Esophagus (tissue), 2 donors: ENCODE results near the gene NRCAM. TPM values are rescaled to one million over a fixed set of nuclear protein-coding genes. Genes with fewer than 3 reads are reported as not detected.
"Not testable (repeated sequence)": the region's sequence is repeated elsewhere in the genome, so short reads cannot be mapped to it uniquely, and the experiment has no call there.

ENCODE experiments used
- H3K27ac ChIP-seq, 2 donors: one replicate each; pipeline ENCODE4 v1.5.1; 2013; ENCODE audit warnings: low read depth in 2 of 2, mild to moderate bottlenecking in 2 of 2, inconsistent platforms in 1 of 2, low read length in 1 of 2, moderate library complexity in 1 of 2
- H3K27me3 ChIP-seq, 2 donors: one replicate each; pipeline ENCODE4 v1.6.1; 2013; ENCODE audit warnings: low read length in 2 of 2, control low read depth in 1 of 2, mild to moderate bottlenecking in 1 of 2; ENCODE audit not compliant: insufficient read depth in 2 of 2, control insufficient read depth in 1 of 2
- H3K36me3 ChIP-seq, 2 donors: one replicate each; pipeline ENCODE4 v1.6.1; 2013; ENCODE audit warnings: low read length in 1 of 2; ENCODE audit not compliant: control insufficient read depth in 2 of 2, insufficient read depth in 2 of 2
- H3K4me1 ChIP-seq, 2 donors: one replicate each; pipeline ENCODE4 v1.6.1; 2013; ENCODE audit warnings: low read length in 1 of 2; ENCODE audit not compliant: control insufficient read depth in 2 of 2, insufficient read depth in 2 of 2
- H3K4me3 ChIP-seq, 2 donors: one replicate each; pipeline ENCODE4 v1.5.1; 2013; ENCODE audit warnings: low read length in 2 of 2, mild to moderate bottlenecking in 2 of 2, low read depth in 1 of 2, moderate library complexity in 1 of 2
- H3K9me3 ChIP-seq, 2 donors: one replicate each; pipeline ENCODE4 v1.6.1; 2013; ENCODE audit warnings: mild to moderate bottlenecking in 2 of 2, low read depth in 1 of 2, low read length in 1 of 2, moderate library complexity in 1 of 2; ENCODE audit not compliant: control insufficient read depth in 2 of 2, insufficient read depth in 1 of 2
- WGBS, 2 donors: extraction: QIAGEN DNeasy Blood & Tissue Kit; methylation state at CpG; one replicate each; pipeline ENCODE4 v1.1.7; 2013; 5-methylcytosine and 5-hydroxymethylcytosine counted together
- polyA plus RNA-seq, 2 donors: library from polyadenylated mRNA; stranded (reverse); fragments of 200-250 nt; gene quantifications; one replicate each; pipeline ENCODE4 v1.2.3, GENCODE V29; 2013
- donor health status: healthy with polysubstance abuse.
- donor health status: Bipolar disorder and iron deficiency.

The NRCAM gene
- polyA plus RNA-seq, result under 1 TPM; 0.35 to 0.96 TPM

DNA sequence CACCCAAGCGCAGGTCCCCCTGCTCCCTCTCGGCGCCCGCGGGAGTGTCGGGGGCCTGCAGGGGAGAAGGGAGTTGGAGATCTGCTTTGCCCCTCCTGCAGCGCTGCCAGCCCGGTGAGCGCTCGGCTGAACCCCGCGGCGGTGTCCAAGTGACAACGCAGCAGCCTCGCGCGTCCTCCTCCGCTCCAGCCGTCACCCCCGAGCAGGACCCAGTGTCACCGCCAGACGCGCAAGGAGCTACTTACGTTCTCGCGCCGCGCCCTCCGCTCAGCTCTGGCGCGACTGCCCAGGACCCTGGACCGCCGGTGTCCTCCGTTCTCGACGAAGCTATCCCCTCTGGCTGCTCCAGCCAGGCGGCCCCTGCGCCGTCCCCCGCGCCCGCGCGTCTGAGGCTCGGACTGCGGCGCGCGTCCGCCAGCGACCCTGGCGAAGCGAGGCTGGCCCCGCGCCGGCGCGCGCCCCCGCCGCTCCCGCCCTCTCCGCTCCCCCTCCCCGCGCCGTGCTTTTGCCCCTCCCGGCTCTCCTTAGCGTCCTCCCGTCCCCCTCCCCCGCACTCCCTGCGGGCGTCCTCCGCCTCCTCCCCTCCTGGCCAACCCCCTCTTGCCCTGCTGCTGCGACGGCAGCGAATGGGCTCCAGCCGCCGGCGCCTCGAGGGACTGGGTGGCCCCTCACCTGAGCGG is at the start of gene NRCAM:
NRCAM (minus strand) TSS at position 439 of the 680 bp plus-strand sequence. CDS start 216,372 bp downstream, outside the sequence.
- Histone ChIP-seq H3K27me3 (peaks cover 4 to 19% of the 10 kb centered on the region in 2 donors), H3K27ac (no peak within 1 kb of the TSS), H3K4me3 (peak within 1 kb of the TSS; percentile 54 to 63), H3K36me3 (no peaks in the 10 kb centered on the region), H3K9me3 (no peaks in the 10 kb centered on the region), H3K4me1 (peaks cover 8 to 11% of the 10 kb centered on the region in 2 donors)
- WGBS, 2 donors, result 1% methylated on average over 61 to 81 of the region's 81 CpGs

DNA sequence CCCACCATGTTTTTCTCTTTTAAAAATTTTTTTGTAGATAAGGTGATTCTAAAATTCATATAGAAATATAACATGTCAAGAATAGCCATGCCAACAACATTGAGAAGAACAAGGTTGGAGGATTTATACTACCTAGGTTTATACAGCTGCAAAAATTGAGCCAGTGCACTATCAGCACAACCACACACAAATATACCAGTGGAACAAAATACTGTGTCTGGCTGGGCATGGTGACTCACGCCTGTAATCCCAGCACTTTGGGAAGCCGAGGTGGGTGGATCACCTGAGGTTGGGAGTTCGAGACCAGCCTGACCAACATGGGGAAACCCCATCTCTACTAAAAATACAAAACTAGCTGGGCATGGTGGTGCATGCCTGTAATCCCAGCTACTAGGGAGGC is 48.3 kb upstream of the NRCAM start:
- not testable (repeated sequence) for H3K4me3 ChIP-seq, H3K27ac ChIP-seq, H3K9me3 ChIP-seq, H3K36me3 ChIP-seq, H3K4me1 ChIP-seq, H3K27me3 ChIP-seq
- WGBS, 2 donors, result 87 to 89% methylated on average over 3 of the region's 3 CpGs

DNA sequence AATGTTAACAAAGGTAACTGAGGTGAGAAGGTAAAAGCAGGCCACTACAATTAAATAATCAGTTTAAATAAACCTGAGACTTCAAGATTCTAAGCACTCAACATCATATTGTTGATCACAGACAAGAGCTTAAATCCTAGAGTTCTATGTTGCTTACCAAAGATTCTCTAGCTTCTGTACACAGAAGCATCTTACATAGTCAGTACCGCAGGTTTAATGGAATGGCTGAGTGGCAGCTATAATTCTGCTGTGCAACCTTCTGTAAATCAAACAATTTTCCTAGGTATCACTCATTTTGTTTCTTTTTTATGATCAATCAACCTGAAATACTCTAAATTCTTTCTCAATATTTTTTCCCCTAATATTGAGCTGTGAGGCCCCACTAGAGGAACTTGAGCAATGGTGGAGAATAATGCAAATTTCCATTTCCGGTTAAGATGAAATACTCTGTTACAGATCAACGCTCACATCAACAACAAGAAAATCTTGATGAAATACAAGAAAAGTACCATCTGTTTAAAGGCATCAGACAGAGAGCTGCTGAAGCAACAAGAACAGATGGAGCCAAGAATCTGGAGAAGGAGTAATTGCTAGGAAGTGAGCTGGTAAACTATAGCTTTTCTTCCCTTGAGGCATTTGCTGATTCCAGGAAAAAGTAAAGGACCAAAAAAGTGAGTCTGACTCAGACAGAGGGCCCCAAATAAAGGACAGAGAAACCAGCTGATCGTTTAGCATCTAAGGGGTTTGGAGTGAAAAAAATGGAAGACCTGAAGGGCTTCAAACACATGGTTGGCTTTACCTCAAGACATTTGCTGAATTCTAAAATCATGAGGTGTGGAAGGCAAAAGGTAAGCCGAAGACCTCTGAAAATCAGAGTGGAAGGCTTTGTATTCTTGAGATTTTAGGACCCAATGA is 47.1 kb upstream of the NRCAM start:
- H3K4me1 ChIP-seq, result no peaks in the 10 kb centered on the region
- no peak overlapping the region for H3K4me3 ChIP-seq
- no peaks in the 10 kb centered on the region for H3K27me3 ChIP-seq
- no peak overlapping the region for H3K27ac ChIP-seq
- H3K36me3 ChIP-seq, result peaks cover 2 to 4% of the 10 kb centered on the region in 2 donors
- WGBS, 2 donors, result 79 to 80% methylated on average over 5 of the region's 5 CpGs
- H3K9me3 ChIP-seq, result no peaks in the 10 kb centered on the region

GRCh38 chr7:108499566-108499965 is 43.3 kb upstream of the NRCAM start:
- H3K36me3 ChIP-seq, result peaks cover 2 to 4% of the 10 kb centered on the region in 2 donors
- no peaks in the 10 kb centered on the region for H3K9me3 ChIP-seq
- H3K4me1 ChIP-seq, result no peaks in the 10 kb centered on the region
- no peak overlapping the region for H3K27ac ChIP-seq
- no peaks in the 10 kb centered on the region for H3K27me3 ChIP-seq
- no peak overlapping the region for H3K4me3 ChIP-seq
- 88 to 99% methylated on average over 1 of the region's 1 CpG for WGBS, 2 donors

DNA sequence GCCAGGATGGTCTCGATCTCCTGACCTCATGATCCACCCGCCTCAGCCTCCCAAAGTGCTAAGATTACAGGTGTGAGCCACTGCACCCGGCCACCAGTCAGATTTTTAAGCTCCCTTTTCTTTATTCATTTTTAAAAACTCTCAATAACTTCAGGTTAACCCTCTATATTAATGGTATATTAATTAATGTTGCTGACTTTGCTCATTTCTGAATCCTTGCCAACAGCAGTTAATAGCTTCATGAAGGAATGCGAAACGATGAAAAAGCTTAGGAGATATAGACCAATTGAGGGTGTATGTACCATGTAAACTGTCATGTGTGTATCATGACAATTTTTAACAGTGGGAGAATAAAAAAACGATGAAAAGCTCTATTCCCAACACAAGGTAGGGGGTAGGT is 42.2 kb upstream of the NRCAM start:
- Histone ChIP-seq H3K4me3 (no peak overlapping the region), H3K27ac (no peak overlapping the region), H3K9me3 (no peaks in the 10 kb centered on the region), H3K27me3 (no peaks in the 10 kb centered on the region), H3K4me1 (no peaks in the 10 kb centered on the region), H3K36me3 (peaks cover 4 to 6% of the 10 kb centered on the region in 2 donors)
- WGBS, 2 donors, result 80 to 83% methylated on average over 6 of the region's 6 CpGs

DNA sequence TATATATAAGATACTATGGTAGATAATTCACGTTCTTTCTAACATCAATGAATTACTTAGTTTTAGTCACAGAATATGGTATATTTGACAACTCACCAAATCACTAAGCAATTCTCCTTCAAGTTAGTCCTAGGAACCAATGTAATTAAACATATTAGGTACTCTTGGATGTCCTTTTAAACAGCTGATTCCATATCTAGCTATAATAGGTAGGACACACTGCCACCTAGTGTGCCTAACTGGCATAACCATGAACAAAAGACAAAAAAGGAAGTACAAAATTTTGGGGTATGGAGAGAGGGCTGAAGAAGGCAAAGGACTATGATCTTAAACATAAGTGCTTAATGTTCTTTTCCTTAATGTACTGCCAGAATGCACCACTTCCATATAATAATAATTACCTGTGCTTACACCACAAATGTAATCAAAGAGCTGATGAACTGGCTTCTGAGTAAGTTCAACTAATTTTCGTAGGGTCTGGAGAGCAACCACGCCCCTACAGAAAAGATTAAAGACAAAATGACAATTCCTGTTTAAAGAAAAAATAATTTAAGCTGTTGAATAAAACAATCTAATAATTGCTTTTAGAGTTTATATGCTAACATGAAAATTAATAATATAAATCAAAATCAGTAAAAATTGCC is 41.0 kb upstream of the NRCAM start:
- Histone ChIP-seq H3K27me3 (no peaks in the 10 kb centered on the region), H3K4me1 (no peaks in the 10 kb centered on the region), H3K36me3 (peaks cover 4 to 6% of the 10 kb centered on the region in 2 donors), H3K27ac (no peak overlapping the region), H3K4me3 (no peak overlapping the region), H3K9me3 (no peaks in the 10 kb centered on the region)
- WGBS, 2 donors, result 91 to 92% methylated on average over 3 of the region's 3 CpGs

DNA sequence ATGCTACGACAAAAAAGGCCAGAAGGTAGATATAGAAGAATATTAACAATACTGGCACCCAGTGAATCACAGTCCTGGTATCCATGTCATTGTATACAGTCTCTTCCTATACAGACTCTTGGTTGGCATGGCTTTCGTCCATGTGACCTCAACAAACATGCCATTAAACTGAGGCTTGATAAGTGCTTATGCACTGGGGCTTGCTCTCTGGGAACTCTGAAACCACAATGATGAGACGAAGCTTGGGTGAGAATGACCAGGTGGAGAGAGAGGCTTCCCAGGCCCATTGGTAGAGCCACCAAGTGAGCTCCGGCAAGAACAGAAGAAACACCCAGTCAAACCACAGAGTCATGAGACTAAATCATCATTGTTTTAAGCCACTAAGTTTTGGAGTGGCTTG is 36.5 kb upstream of the NRCAM start:
- H3K36me3 ChIP-seq, result peaks cover 2 to 3% of the 10 kb centered on the region in 2 donors
- WGBS, 2 donors, result 90 to 94% methylated on average over 4 of the region's 4 CpGs
- H3K27me3 ChIP-seq, result no peaks in the 10 kb centered on the region
- H3K4me3 ChIP-seq, result no peak overlapping the region
- H3K4me1 ChIP-seq, result no peaks in the 10 kb centered on the region
- no peak overlapping the region for H3K27ac ChIP-seq
- no peaks in the 10 kb centered on the region for H3K9me3 ChIP-seq

DNA sequence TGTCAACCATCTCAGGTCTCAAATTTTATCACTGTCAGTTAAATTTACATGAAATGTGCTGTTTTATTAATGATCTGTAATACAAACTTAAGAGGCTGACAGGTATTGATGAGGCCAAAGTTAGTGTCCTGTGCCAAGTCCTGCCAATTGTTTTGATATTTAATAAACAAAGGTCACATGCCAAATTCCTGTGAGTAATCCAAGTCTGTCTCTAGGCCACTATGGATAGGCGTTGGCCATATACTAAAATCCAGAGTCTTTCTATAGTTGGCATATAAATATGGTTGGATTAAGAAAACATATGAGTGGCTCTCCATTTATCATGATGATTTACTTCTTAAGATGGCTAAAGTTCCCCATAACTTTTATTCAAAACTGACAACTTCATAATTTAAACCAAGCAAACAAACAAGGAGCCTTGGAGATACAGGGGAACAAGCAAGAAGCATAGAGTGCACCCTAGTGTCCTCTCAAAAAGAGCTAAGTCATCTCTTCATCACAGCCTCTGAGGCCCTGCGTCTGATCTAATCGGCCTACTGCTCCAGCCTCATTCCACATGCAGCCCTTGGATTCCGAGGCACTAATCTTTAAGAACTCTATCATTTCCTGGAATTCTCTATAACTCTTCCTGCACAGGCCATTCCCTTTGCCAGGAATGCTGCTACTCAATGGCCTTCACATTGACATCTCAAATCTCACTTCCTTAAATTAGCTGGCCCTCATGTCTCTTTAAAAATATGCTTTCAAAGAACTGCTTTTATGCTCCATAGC is 32.7 kb upstream of the NRCAM start:
- H3K4me1 ChIP-seq, result no peaks in the 10 kb centered on the region
- no peak overlapping the region for H3K4me3 ChIP-seq
- no peaks in the 10 kb centered on the region for H3K27me3 ChIP-seq
- whole genome bisulfite sequencing, 2 donors, result 78 to 82% methylated on average over 4 of the region's 4 CpGs
- no peak overlapping the region for H3K27ac ChIP-seq
- H3K36me3 ChIP-seq, result no peaks in the 10 kb centered on the region
- H3K9me3 ChIP-seq, result no peaks in the 10 kb centered on the region

GRCh38 chr7:108487646-108488045 is 31.4 kb upstream of the NRCAM start:
- no peaks in the 10 kb centered on the region for H3K9me3 ChIP-seq
- H3K27me3 ChIP-seq, result no peaks in the 10 kb centered on the region
- no peak overlapping the region for H3K27ac ChIP-seq
- H3K4me3 ChIP-seq, result no peak overlapping the region
- no peaks in the 10 kb centered on the region for H3K36me3 ChIP-seq
- H3K4me1 ChIP-seq, result no peaks in the 10 kb centered on the region
